ENCODE measurements around the gene OR10A6.

The OR10A6 gene

GRCh38 chr11:7931168-7931567, at the start of gene OR10A6:
Gene OR10A6, minus strand, starts transcription at chr11:7931268. Its CDS starts 2,606 bp downstream, at chr11:7928662.
- DNase-seq, result no peak

GRCh38 chr11:7977232-7977917, 46.3 kb upstream of the OR10A6 start:
- no peak for DNase-seq

- DNase-seq, result no peak
Measured at GRCh38 chr11:7974668-7975067, 43.6 kb upstream of the OR10A6 start.

GRCh38 chr11:7973011-7973410, 41.9 kb upstream of the OR10A6 start:
- DNase-seq, result no peak

- DNase-seq, result no peak
Measured at GRCh38 chr11:7971846-7972245, 40.8 kb upstream of the OR10A6 start.

GRCh38 chr11:7969756-7970646, 38.9 kb upstream of the OR10A6 start:
- no peak for DNase-seq

- no peak for DNase-seq
Measured at GRCh38 chr11:7968686-7969085, 37.6 kb upstream of the OR10A6 start.

GRCh38 chr11:7967826-7968225, 36.8 kb upstream of the OR10A6 start:
- no peak for DNase-seq

GRCh38 chr11:7967097-7967496, 36.0 kb upstream of the OR10A6 start:
- DNase-seq, result no peak

- DNase-seq, result no peak
Measured at GRCh38 chr11:7965386-7965785, 34.3 kb upstream of the OR10A6 start, which contains the start of gene NLRP10. Gene NLRP10, minus strand, starts transcription at chr11:7965447. Its CDS starts 1,952 bp downstream, at chr11:7963495.

GRCh38 chr11:7964873-7965272, 33.8 kb upstream of the OR10A6 start:
- DNase-seq, result no peak

GRCh38 chr11:7964261-7964660, 33.2 kb upstream of the OR10A6 start:
- no peak for DNase-seq

- no peak for DNase-seq
Measured at GRCh38 chr11:7955191-7955590, 24.1 kb upstream of the OR10A6 start.

GRCh38 chr11:7949934-7950333, 18.9 kb upstream of the OR10A6 start:
- no peak for DNase-seq

- no peak for DNase-seq
Measured at GRCh38 chr11:7944123-7944522, 13.1 kb upstream of the OR10A6 start.

- no peak for DNase-seq
Measured at GRCh38 chr11:7941608-7942007, 10.5 kb upstream of the OR10A6 start, which contains the start of gene OR10A3. Gene OR10A3, minus strand, starts transcription at chr11:7941708. Its CDS starts 2,188 bp downstream, at chr11:7939520.

GRCh38 chr11:7941146-7941545, 10.1 kb upstream of the OR10A6 start:
- DNase-seq, result no peak

GRCh38 chr11:7936615-7937014, 5.5 kb upstream of the OR10A6 start:
- DNase-seq, result no peak

GRCh38 chr11:7927635-7928034, 3.4 kb downstream of the OR10A6 start:
- no peak for DNase-seq

GRCh38 chr11:7924536-7924935, 6.5 kb downstream of the OR10A6 start:
- DNase-seq, result no peak

- no peak for DNase-seq
Measured at GRCh38 chr11:7918141-7918540, 12.9 kb downstream of the OR10A6 start.

GRCh38 chr11:7911011-7911410, 20.1 kb downstream of the OR10A6 start:
- DNase-seq, result no peak

- no peak for DNase-seq
Measured at GRCh38 chr11:7910286-7910788, 20.7 kb downstream of the OR10A6 start.
